GM12878 (cell line): ENCODE measurements around the gene AP5B1. TPM values are rescaled to one million over a fixed set of nuclear protein-coding genes. Genes with fewer than 3 reads are reported as not detected.

ENCODE experiments used
- ATAC-seq: fragments of 200-7000 bp; cut with Tn5 transposase; 3 replicates; pipeline ENCODE4 v1.9.1; 2020; ENCODE audit warnings: mild to moderate bottlenecking, moderate library complexity
- BruUV-seq: library from RNA; stranded (reverse); fragments of 400-500 nt; replicated peaks from 2 replicates; lab custom pipeline; 2021; lab: Mats Ljungman, UMichigan
- CTCF ChIA-PET: fragments of 300-600 bp; sonication (Branson Sonifier 250); formaldehyde crosslinking; extraction: SDS; loops from one replicate; lab custom pipeline; 2021; ENCODE audit warnings: inconsistent platforms; lab: Yijun Ruan, JAX
- POLR2A ChIA-PET: fragments of 350-600 bp; formaldehyde crosslinking; extraction: SDS; loops from one replicate; lab custom pipeline; 2021; ENCODE audit warnings: inconsistent platforms; lab: Charles Lee
- RAD21 ChIA-PET: fragments of 300-600 bp; sonication (Branson Sonifier 250); formaldehyde crosslinking; loops from one replicate; lab custom pipeline; 2023; ENCODE audit warnings: antibody characterized with exemption; ENCODE audit not compliant: unreplicated experiment; lab: Charles Lee
- SMC1A ChIA-PET: fragments of 300-600 bp; sonication (Branson Sonifier 250); formaldehyde crosslinking; loops from one replicate; lab custom pipeline; 2023; ENCODE audit not compliant: unreplicated experiment, uncharacterized antibody; lab: Charles Lee
- DNase-seq: peaks from one replicate; pipeline ENCODE4 v3.0.0-alpha.2; 2011; ENCODE audit warnings: low read depth, low spot score
- FAIRE-seq: peaks from 3 replicates; lab custom pipeline; 2011; peaks lifted over from hg19 to GRCh38; lab: Jason Lieb, UNC
- H2AFZ ChIP-seq: 2 replicates; pipeline ENCODE4 v1.6.0; 2011; ENCODE audit warnings: low read depth, low read length, control low read depth; ENCODE audit not compliant: control insufficient read depth
- H3K27ac ChIP-seq: 2 replicates; pipeline ENCODE4 v1.5.1; 2011; ENCODE audit warnings: control low read depth; ENCODE audit not compliant: control insufficient read depth, insufficient read depth
- H3K27me3 ChIP-seq, 2 experiments: replicated peaks in 1 of 2; 2 replicates each; pipeline versions ENCODE4 v1.6.0 to v1.6.1; 2011; ENCODE audit warnings: low read length in 1 of 2; ENCODE audit not compliant: control insufficient read depth in 2 of 2, insufficient read depth in 2 of 2
- H3K36me3 ChIP-seq, 2 experiments: 2 replicates each; pipeline ENCODE4 v1.5.1; 2011; ENCODE audit warnings: low read length in 1 of 2; ENCODE audit not compliant: control insufficient read depth in 2 of 2, insufficient read depth in 2 of 2
- H3K4me1 ChIP-seq: 2 replicates; pipeline ENCODE4 v1.6.1; 2011; ENCODE audit warnings: mild to moderate bottlenecking, low read length, moderate library complexity, mixed read lengths; ENCODE audit not compliant: control insufficient read depth, insufficient read depth
- H3K4me2 ChIP-seq: 2 replicates; pipeline ENCODE4 v1.6.0; 2011; ENCODE audit warnings: control low read depth; ENCODE audit not compliant: control insufficient read depth, insufficient read depth
- H3K4me3 ChIP-seq: fragments of 200-600 bp; sonication (generic); 2 replicates; pipeline ENCODE4 v1.5.1; 2016
- H3K79me2 ChIP-seq: 2 replicates; pipeline ENCODE4 v1.6.0; 2011; ENCODE audit warnings: low read length; ENCODE audit not compliant: control insufficient read depth, insufficient read depth
- H3K9ac ChIP-seq: 2 replicates; pipeline ENCODE4 v1.8.0; 2011; ENCODE audit warnings: low read length, control low read depth, mixed read lengths; ENCODE audit not compliant: control insufficient read depth, insufficient read depth
- H3K9me3 ChIP-seq: replicated peaks from 3 replicates; pipeline ENCODE4 v1.5.1; 2011; ENCODE audit warnings: mild to moderate bottlenecking, low read length; ENCODE audit not compliant: control insufficient read depth, insufficient read depth
- H4K20me1 ChIP-seq: 2 replicates; pipeline ENCODE4 v1.6.0; 2011; ENCODE audit not compliant: control insufficient read depth, insufficient read depth
- ATF7 ChIP-seq: fragments of 450-650 bp; IDR thresholded peaks from 2 replicates; pipeline ENCODE4 v1.6.1; 2016; ENCODE audit warnings: low read depth, mild to moderate bottlenecking
- BACH1 ChIP-seq: fragments of 450-650 bp; IDR thresholded peaks from 2 replicates; pipeline ENCODE4 v1.6.1; 2017; ENCODE audit warnings: mild to moderate bottlenecking, borderline replicate concordance
- DPF2 ChIP-seq: fragments of 450-650 bp; IDR thresholded peaks from 2 replicates; pipeline ENCODE4 v1.6.1; 2017; ENCODE audit warnings: mild to moderate bottlenecking
- EP300 ChIP-seq, 2 experiments: fragments of 150-350 bp in 1 of 2; IDR thresholded peaks; 2 replicates each; pipeline ENCODE4 v1.6.1; 2011 to 2012; ENCODE audit warnings: low read depth in 2 of 2, low read length in 2 of 2, borderline replicate concordance in 1 of 2, improper control_type of control experiment in 1 of 2, inconsistent platforms in 1 of 2; ENCODE audit not compliant: control insufficient read depth in 1 of 2
- ESRRA ChIP-seq: IDR thresholded peaks from 2 replicates; pipeline ENCODE4 v1.6.1; 2012; ENCODE audit warnings: mild to moderate bottlenecking, low read length, improper control_type of control experiment
- EZH2 ChIP-seq: IDR thresholded peaks from 2 replicates; pipeline ENCODE4 v1.6.1; 2012; ENCODE audit warnings: low read depth, mild to moderate bottlenecking, control low read depth, inconsistent platforms, low read length, borderline replicate concordance; ENCODE audit not compliant: control insufficient read depth
- GATAD2B ChIP-seq: fragments of 450-650 bp; conservative IDR thresholded peaks from 2 replicates; pipeline ENCODE4 v1.6.1; 2017; ENCODE audit warnings: low read depth, mild to moderate bottlenecking, moderate library complexity
- IKZF1 ChIP-seq: fragments of 450-650 bp; conservative IDR thresholded peaks from 2 replicates; pipeline ENCODE4 v1.6.1; 2017; ENCODE audit warnings: antibody characterized with exemption, mild to moderate bottlenecking
- IRF4 ChIP-seq: IDR thresholded peaks from 2 replicates; pipeline ENCODE4 v1.6.1; 2011; ENCODE audit warnings: low read depth, low read length
- KAT2A ChIP-seq: conservative IDR thresholded peaks from 2 replicates; pipeline ENCODE4 v1.6.1; 2011; ENCODE audit warnings: low read depth, low read length; ENCODE audit not compliant: control insufficient read depth
- MEF2A ChIP-seq: IDR thresholded peaks from 2 replicates; pipeline ENCODE4 v1.6.1; 2011; ENCODE audit warnings: low read depth, mild to moderate bottlenecking, low read length, moderate library complexity; ENCODE audit not compliant: insufficient read depth
- MTA2 ChIP-seq: fragments of 450-650 bp; IDR thresholded peaks from 2 replicates; pipeline ENCODE4 v1.6.1; 2016; ENCODE audit warnings: low read depth, mild to moderate bottlenecking, moderate library complexity
- NR2C1 ChIP-seq: fragments of 450-650 bp; IDR thresholded peaks from 2 replicates; pipeline ENCODE4 v1.6.1; 2017; ENCODE audit warnings: antibody characterized with exemption, mild to moderate bottlenecking, moderate library complexity
- POLR2A ChIP-seq: IDR thresholded peaks from 2 replicates; pipeline ENCODE4 v1.6.1; 2011; ENCODE audit warnings: low read depth, mild to moderate bottlenecking, low read length
- POU2F2 ChIP-seq: IDR thresholded peaks from 3 replicates; pipeline ENCODE4 v1.6.1; 2011; ENCODE audit warnings: low read depth, mild to moderate bottlenecking, low read length, borderline replicate concordance
- SRF ChIP-seq, 2 experiments: IDR thresholded peaks; 2 replicates each; pipeline ENCODE4 v1.6.1; 2011; ENCODE audit warnings: low read depth in 2 of 2, low read length in 2 of 2, mild to moderate bottlenecking in 1 of 2, moderate library complexity in 1 of 2
- YY1 ChIP-seq: IDR thresholded peaks from 2 replicates; pipeline ENCODE4 v1.6.1; 2011; ENCODE audit warnings: low read depth, mild to moderate bottlenecking, low read length
- WGBS: methylation state at CpG from one replicate; pipeline ENCODE4 v1.1.6; 2016; ENCODE audit warnings: low lambda C conversion rate; ENCODE audit not compliant: insufficient replicate concordance, insufficient coverage; ENCODE audit errors: missing lambda C conversion rate; 5-methylcytosine and 5-hydroxymethylcytosine counted together
- in situ Hi-C: fragments of 300-500 bp; cut with MboI; formaldehyde crosslinking; loops from 9 replicates; pipeline ENCODE4 v1.14.3; 2018; ENCODE audit warnings: mixed read lengths
- intact Hi-C: fragments of 100-400 bp; cut with micrococcal nuclease; formaldehyde crosslinking; loops from one replicate; pipeline ENCODE4 v1.14.2; 2022; ENCODE audit not compliant: unreplicated experiment
- polyA plus RNA-seq, 11 experiments: library from polyadenylated mRNA; depleted of rRNA in 4 of 11; unstranded in 6 of 11; stranded (reverse) in 5 of 11; fragments of >200 nt; fragmentation: Nextera tagmentation in 4 of 11; fragmentation: Illumina TruSeq in 1 of 11; extraction: Ambion mirVana in 4 of 11; extraction: Trizol in 1 of 11; gene quantifications; 1 replicate in 1 of 11; 2 replicates in 10 of 11; pipeline versions ENCODE4 v1.2.1 to v1.2.3, GENCODE V29; 2011 to 2016; ENCODE audit warnings: inconsistent platforms in 2 of 11, missing spikeins in 2 of 11, low read depth in 1 of 11
- total RNA-seq, 4 experiments: library from RNA; depleted of rRNA in 3 of 4; stranded (reverse); fragments of >200 nt in 3 of 4; fragmentation: Illumina TruSeq in 1 of 4; extraction: Trizol in 1 of 4; gene quantifications; 2 replicates each; pipeline versions ENCODE4 v1.2.1 to v1.2.3, GENCODE V29; 2013 to 2021
- TF ChIP-seq, protein P1 (sequence below): fragments of 450-650 bp; IDR thresholded peaks from 2 replicates; pipeline ENCODE4 v1.6.1; 2017; ENCODE audit warnings: mild to moderate bottlenecking, low read depth, inconsistent platforms; ENCODE audit not compliant: poor library complexity, severe bottlenecking
- TF ChIP-seq, protein P2 (sequence below): IDR thresholded peaks from 2 replicates; pipeline ENCODE4 v1.6.1; 2012; ENCODE audit warnings: low read depth, low read length, improper control_type of control experiment

AP5B1 gene
- total and polyA plus RNA-seq, 10 of the 15 experiments (the other 5 are each of a cell fraction or from before 2014, with no cell fraction given), result 0.47 to 13.1 (median 4.8) TPM

DNA sequence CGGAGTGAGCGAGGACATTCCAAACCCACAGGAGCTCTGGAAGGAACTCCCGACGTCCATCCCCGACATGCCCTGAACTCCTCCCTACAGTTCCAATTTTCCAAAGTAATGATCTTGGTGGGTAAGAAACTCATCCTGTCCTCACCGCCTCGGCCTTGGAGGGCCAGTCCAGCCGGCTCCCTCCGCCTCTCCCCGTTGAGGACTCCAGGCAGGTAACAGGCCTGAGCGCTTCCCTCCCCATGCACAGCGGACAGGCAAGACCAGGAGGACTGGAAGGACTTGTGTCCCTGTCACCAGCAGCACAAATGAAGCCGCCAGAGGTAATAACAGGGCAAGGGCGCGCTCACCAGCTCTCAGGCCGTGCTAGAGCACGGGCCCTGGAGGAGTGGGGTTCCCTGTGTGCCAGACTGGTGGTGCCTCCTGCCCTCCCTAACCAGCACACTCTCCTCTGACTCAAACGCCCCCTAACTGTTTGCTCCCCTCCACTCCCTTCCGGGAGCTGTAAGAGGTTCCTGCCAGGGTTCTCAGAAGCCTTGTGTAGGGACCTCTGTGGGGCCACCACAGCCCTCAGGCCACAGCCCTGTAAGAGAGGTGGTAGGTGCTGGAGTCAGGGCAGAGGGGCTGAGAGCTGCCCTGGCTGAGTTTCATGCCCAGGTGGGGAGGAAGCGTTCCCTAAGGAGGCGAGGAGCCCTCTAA, 23.2 kb upstream of the AP5B1 start (continued):
- no peak for TF ChIP-seq KAT2A

DNA sequence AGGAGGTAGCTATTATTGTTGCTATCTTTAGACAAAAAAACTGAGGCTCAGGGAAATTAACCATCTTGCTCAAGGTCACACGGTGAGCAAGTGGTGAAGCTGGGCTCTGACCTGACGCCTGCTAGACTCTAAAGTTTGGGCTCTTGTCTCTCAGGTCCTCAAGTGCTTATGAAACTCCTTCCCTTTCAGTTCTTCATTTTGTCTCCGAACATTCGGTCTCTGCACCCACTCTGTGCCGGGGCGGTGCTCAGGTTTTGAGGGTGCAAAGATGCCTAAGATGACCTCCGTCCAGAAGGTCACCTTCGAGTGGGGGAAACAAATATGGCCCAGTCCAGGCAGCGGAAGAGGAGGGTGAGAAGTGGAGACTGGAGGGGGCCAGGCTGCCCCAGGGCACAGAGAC, 22.1 kb upstream of the AP5B1 start:
- SMC1A ChIA-PET, result interaction anchor here (0.7 to 2.0 kb wide), 6 partner anchors 9 to 23 kb away, joined by 3 to 11 read pairs (median 4); no protein-coding TSS in a partner anchor
- POLR2A ChIA-PET, result interaction anchor here (0.6 to 3.2 kb wide), 12 partner anchors 9 to 316 kb away, joined by 3 to 27 read pairs (median 3); no protein-coding TSS in a partner anchor
- intact Hi-C loops, result no loop called here
- H3K9me3 ChIP-seq, result no peaks in the 10 kb centered on the region
- peak; percentile 96 for FAIRE-seq
- peak overlapping the region; percentile 37 for H2AFZ ChIP-seq
- H3K27me3 ChIP-seq, result no peaks in the 10 kb centered on the region
- 0% methylated on average over 9 of the region's 9 CpGs for WGBS
- H3K4me1 ChIP-seq, result peaks cover 15% of the 10 kb centered on the region
- H3K27ac ChIP-seq, result no peak overlapping the region
- CTCF ChIA-PET, result interaction anchor here (0.5 to 4.0 kb wide), 12 partner anchors 11 to 219 kb away, joined by 3 to 32 read pairs (median 4); partner anchors contain the start of gene AP5B1
- no TSS peak for BruUV-seq
- peak overlapping the region; percentile 77 for H3K4me2 ChIP-seq
- H4K20me1 ChIP-seq, result no peaks in the 10 kb centered on the region
- no peak overlapping the region for H3K4me3 ChIP-seq
- DNase-seq, result peak; percentile 71
- H3K79me2 ChIP-seq, result no peaks in the 10 kb centered on the region
- in situ Hi-C loops, result no loop called here
- H3K36me3 ChIP-seq, result no peaks in the 10 kb centered on the region
- peak; percentile 99 for ATAC-seq
- H3K9ac ChIP-seq, result no peak overlapping the region
- RAD21 ChIA-PET, result interaction anchor here (0.6 to 1.6 kb wide), 6 partner anchors 10 to 27 kb away, joined by 3 to 13 read pairs (median 6); no protein-coding TSS in a partner anchor
- TF ChIP-seq ATF7, result 0 out of 2 replicates have a peak, but pooled peaks have one; percentile 35
- TF ChIP-seq YY1, result peak; percentile 55; the same call in 1 of the 2 replicates
- TF ChIP-seq EZH2, result no peak
- 0 out of 4 replicates have a peak, but pooled peaks of 1 of the 2 experiments have one; percentile 17 for TF ChIP-seq SRF (IDR thresholded peaks at IDR 0.05; ENCODE audit: low read depth in 2 of 2, low read length in 2 of 2)
- peak; percentile 79; the same call in 1 of the 2 replicates for TF ChIP-seq DPF2
- TF ChIP-seq, protein P1, sequence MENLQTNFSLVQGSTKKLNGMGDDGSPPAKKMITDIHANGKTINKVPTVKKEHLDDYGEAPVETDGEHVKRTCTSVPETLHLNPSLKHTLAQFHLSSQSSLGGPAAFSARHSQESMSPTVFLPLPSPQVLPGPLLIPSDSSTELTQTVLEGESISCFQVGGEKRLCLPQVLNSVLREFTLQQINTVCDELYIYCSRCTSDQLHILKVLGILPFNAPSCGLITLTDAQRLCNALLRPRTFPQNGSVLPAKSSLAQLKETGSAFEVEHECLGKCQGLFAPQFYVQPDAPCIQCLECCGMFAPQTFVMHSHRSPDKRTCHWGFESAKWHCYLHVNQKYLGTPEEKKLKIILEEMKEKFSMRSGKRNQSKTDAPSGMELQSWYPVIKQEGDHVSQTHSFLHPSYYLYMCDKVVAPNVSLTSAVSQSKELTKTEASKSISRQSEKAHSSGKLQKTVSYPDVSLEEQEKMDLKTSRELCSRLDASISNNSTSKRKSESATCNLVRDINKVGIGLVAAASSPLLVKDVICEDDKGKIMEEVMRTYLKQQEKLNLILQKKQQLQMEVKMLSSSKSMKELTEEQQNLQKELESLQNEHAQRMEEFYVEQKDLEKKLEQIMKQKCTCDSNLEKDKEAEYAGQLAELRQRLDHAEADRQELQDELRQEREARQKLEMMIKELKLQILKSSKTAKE, result peak; percentile 84
- TF ChIP-seq POLR2A, result peak; percentile 38; the same call in 1 of the 2 replicates
- TF ChIP-seq KAT2A, result no peak
- 0 out of 4 replicates have a peak, but pooled peaks of 1 of the 2 experiments have one; percentile 44 for TF ChIP-seq EP300 (IDR thresholded peaks at IDR 0.05; ENCODE audit: borderline replicate concordance in 1 of 2, control insufficient read depth in 1 of 2, low read depth in 2 of 2, low read length in 2 of 2)
- peak; percentile 38; the same call in 1 of the 3 replicates for TF ChIP-seq POU2F2
- TF ChIP-seq MTA2, result peak; percentile 68
- peak; percentile 97 for TF ChIP-seq ESRRA
- peak; percentile 53; the same call in 1 of the 2 replicates for TF ChIP-seq NR2C1
- TF ChIP-seq IKZF1, result peak; percentile 57; the same call in 1 of the 2 replicates
- TF ChIP-seq GATAD2B, result peak; percentile 67; the same call in 1 of the 2 replicates
- TF ChIP-seq MEF2A, result 0 out of 2 replicates have a peak, but pooled peaks have one; percentile 32
- TF ChIP-seq IRF4, result peak; percentile 85
- TF ChIP-seq, protein P2, sequence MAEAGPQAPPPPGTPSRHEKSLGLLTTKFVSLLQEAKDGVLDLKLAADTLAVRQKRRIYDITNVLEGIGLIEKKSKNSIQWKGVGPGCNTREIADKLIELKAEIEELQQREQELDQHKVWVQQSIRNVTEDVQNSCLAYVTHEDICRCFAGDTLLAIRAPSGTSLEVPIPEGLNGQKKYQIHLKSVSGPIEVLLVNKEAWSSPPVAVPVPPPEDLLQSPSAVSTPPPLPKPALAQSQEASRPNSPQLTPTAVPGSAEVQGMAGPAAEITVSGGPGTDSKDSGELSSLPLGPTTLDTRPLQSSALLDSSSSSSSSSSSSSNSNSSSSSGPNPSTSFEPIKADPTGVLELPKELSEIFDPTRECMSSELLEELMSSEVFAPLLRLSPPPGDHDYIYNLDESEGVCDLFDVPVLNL, result no peak
- TF ChIP-seq BACH1, result peak; percentile 29; the same call in 1 of the 2 replicates
